ENCODE measurements around the gene CADM4.
"Not testable (repeated sequence)": the region's sequence is repeated elsewhere in the genome, so short reads cannot be mapped to it uniquely, and the experiment has no call there.

The CADM4 gene

DNA sequence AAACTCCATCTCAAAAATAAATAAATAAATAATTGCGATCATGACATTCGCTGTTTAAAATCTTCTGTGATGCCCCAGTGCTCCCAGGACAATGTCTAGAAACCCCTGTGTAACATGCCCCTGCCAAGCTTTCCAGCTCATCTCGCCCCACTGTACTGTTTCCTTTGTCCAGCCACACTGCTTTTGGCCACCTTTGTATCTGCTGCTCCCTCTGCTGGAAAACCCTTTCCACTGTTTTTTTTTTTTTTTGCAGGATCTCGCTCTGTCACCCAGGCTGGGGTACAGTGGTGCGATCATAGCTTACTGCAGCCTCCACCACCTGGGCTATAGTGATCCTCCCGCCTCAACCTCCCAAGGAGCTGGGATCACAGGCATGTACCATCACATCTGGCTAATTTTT lies 22.8 kb upstream of the CADM4 start:
- DNase-seq (ENCODE audit: low read depth) = peak; percentile 41

DNA sequence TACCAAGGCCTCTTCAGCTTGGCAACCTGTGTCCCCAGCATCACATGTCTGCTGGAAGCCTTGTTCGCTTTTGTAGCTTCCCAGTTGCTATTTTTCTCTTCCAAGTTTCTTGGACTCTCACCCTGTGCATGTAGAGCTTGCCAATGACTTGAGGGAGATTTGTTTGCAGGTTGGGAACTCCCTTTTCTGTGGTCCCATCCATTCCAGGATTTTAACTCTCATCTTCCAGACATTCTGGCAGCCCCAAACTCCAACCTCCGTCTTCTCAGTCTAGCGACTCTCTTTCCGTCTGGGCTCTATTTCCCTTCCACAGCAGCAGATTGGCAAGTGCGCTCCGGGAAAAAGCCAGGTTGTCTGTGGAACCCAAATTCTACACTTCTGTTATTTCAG lies 21.3 kb upstream of the CADM4 start:
- DNase-seq (ENCODE audit: low read depth) = no peak

DNA sequence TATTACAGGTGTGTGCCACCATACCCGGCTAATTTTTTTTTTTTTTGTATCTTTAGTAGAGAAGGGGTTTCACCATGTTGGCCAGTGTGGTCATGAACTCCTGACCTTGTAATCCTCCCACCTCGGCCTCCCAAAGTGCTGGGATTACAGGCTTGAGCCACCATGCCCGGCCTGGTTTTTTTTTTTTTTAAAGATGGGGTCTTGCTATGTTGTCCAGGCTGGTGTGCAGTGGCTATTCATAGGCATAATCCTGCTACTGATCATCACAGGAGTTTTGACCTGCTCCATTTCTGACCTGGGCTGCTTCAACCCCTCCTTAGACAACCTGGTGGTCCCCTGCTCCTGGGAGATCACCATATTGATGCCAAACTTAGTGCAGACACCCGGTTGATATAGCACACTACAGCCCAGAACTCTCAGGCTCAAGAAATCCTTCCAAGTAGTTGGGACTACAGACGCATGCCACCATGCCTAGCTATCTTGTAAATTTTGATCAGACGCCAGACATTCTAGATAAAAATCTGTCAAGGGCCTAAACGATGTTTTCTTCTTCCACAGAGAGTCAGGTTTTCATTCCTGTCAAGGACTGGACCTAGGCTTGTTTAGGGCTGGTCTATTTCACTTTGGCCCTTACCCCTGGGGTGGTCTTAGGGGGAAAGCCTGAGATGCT lies 20.8 kb upstream of the CADM4 start:
- DNase-seq (ENCODE audit: low read depth) = no peak

DNA sequence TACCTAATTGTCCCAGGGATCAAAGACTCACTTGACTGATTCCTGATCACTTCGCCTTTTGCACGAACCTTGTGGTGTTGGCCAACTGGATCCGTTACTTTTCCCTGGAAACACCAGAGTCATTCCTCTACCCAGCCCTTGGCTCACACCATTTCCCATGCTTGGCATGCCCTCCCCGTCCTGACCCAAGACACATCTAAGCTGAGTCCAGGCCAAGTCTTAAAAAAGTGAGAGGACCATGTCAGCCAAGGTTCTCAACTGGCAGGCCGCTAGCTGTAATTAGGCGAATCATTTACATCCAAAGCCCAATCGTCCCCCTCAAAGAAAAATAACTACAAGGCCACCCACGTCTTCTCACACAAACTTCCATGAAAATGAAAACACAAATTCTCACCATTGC lies 18.8 kb upstream of the CADM4 start:
- no peak for DNase-seq (ENCODE audit: low read depth)

DNA sequence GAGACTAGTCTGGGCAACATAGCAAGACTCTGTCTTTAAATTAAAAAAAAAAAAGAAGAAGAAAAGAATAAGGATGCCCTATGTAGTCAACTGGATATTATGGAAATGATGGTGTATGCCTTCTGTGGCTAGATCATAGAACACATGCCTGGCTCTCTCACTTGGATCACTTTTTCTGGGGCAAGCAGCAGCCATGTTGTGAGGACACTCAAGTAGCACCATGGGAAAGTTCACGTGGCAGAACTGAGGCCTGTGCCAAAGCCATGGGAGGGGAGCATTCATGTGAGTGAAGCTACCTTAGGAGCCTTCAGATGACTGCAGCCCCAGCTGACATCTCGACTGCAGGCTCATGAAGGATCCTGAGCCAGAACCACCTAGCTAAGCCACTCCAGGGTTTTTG lies 18.4 kb upstream of the CADM4 start:
- no peak for DNase-seq (ENCODE audit: low read depth)

DNA sequence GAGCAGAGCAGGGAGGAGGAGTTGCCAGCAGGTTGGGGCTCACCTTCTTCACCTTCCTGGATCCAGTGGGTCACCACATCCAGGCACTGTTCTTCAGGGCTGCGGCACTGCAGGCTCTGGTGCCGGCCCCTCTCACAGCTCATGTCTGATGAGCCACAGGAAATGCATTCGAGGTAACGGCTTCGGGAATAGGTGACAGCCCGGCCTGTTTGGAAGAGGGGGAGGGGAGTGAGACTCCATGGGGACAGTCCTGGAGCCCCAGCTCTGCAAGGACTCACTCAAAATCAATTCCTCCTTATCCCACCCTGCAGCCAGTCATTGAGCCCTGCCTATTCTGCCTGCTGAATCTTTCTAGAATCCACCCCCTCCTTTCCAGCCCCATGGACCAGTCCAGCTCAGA lies 16.8 kb upstream of the CADM4 start:
- DNase-seq (ENCODE audit: low read depth) = no peak

DNA sequence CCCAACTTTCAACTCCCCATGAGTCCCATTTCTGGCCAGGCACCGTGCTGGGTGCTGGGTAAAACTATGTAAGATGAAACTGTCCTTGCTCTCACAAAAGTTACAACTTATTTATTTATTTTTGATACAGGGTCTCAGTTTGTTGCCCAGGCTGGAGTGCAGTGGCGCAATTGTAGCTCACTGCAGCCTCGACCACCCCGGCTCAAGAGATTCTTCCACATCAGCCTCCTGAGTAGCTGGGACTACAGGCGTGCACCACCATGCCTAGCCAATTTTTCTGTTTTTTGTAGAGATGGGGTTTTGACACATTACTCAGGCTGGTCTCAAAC lies 12.9 kb upstream of the CADM4 start:
- no peak for DNase-seq (ENCODE audit: low read depth)

DNA sequence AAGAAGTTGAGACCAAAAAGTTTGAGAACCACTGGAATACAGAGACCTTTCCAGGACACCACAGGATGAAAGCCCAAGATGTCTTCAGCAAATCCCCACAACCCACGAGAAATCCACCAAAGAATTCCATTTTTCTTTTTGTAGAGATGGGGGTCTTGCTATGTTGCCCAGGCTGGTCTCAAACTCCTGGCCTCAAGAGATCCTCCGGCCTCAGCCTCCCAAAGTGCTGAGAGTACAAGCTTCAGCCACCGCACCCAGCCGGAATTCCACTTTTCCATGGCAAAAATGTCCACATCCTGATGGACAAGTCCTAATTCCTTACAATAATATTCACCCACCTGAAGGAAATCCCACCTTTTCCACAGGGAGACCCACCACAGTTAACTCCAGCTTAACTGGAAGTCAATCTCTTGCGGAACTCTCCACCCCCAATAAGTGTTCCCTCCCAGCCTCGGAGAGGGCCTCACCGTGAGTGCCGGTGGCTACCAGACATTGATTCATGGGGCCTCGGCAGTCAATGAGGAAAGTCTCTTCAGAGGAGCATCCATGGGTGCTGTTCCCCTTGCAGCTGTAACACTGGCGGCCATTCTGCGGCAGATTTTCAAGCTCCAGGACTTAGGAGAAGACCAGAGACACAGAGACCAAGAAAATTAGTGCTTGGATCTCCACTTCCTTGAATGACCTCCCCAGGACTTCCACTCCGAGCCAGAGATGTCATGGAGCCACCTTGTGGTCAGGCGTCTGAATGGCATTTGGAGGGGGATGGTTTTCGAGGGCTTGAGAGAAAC lies 12.3 kb upstream of the CADM4 start:
- DNase-seq (ENCODE audit: low read depth) = peak; percentile 66

DNA sequence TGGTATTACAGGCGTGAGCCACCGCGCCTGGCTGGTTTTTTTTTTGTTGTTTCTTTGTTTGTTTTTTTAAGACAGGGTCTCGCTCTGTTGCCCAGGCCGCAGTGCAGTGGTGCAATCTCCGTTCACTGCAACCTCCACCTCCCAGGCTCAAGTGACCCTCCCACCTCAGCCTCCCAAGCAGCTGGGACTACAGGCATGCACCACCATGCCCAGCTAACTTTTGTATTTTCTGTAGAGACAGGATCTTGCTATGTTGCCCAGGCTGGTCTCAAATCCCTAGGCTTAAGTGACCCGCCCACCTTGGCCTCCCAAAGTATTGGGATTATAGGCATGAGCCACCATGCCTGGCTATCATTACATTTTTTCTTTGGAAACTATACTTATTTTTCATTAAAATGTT lies 10.6 kb upstream of the CADM4 start:
- not testable (repeated sequence) for DNase-seq (ENCODE audit: low read depth)

DNA sequence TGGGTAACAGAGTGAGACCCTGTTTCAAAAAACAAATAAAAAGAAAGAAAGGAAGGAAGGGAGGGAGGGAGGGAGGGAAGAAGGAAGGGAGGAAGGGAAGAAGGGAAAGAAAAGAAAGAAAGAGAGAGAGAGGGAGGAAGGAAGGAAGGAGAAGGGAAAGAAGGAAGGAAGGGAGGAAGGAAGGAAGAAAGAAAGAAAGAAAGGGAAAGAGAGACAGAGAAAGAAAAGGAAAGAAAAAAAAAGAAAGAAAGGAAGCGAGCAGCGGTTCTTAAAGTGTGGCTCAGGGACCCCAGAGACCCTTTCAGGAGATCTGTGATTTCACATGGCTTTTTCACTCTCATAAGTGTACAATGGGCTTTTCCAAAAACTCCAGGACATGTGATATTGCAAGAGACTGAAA lies 9.9 kb upstream of the CADM4 start:
- no peak for DNase-seq (ENCODE audit: low read depth)

DNA sequence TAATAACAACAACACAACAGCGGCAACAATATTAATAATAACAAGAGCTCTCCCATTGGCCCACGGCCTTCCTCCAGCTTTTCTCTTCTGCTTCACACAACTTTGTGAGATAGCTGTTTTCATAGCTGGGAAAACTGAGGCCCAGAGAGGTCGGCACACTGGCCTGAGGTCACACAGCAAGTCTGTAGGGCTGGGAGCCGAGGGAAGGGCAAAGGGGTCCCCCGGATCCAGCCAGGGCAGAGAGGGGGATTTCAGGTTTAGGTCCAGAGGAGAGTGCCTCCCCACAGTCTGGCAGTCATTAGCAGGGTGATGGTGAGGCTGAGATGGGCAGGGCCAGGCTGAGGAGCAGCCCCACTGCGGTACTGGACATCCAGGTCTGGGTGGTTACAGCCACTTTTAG lies 9.0 kb upstream of the CADM4 start:
- no peak for DNase-seq (ENCODE audit: low read depth)

DNA sequence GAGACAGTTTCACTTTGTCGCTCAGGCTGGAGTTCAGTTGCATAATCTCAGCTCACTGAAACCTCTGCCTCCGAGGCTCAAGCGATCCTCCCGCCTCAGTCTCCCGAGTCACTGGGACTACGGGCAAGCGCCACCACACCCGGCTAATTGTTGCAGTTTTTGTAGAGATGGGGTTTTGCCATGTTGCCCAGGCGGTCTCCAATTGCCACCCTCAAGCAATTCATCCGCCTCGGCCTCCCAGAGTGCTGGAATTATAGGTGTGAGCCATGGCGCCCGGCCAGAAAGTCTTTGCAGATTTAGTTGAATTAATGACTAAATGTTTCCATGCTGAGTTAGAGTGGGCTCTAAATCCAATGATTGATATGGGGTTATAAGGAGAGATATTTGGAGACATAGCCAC lies 4.5 kb upstream of the CADM4 start:
- no peak for DNase-seq (ENCODE audit: low read depth)

DNA sequence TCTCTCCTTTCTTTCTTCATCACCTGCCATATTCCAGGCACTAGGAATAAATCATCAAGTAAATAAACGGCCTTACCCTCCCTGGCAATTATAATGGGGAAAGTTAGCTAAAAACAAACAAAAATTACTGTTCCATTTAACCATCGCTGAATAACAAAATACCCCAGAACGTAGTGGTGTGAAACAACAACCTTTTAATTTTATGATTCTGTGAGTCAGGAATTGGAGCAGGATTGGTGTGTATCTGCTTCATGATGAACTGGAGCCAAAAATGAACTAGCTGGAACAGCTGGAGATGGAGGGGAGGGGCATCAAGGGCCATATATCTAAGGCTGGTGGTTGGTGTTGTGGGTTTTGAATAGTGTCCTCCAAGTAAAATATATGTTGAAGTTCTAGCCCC lies 3.7 kb upstream of the CADM4 start:
- no peak for DNase-seq (ENCODE audit: low read depth)

DNA sequence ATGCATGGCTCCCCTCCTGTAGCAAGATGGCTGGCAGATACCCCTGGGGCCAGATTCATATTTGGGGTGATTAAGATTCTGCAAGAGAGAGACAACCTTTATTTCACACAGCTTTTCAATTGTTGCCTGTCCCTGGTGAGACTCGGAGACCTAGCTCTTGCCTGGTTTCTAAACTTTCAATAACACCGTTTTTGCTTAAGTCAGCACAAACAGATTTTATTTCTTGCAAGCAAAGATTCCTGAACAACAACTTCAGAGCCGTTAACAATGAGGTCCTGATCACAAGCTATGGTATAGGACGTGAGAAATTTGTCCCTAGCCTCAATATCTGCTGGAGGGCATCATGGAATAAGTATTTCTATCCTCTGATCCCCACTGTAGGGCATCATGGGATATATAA lies 2.9 kb upstream of the CADM4 start:
- no peak for DNase-seq (ENCODE audit: low read depth)

DNA sequence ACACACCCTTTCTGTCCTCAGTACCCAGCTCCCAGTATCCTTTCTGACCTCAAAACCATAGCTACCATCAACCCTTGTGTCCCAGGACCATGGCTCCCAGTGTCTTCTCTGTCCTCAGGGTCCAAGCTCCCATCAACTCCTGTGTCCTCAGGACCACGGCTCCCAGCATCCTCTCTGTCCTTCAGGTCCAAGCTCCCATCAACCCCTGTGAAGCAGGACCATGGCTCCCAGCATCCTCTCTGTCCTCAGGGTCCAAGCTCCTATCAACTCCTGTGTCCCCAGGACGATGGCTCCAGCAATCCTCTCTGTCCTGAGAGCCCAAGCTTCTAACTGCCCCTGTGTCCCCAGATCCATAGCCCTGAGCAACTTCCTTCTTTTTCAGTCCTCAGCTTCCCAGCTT lies 1.7 kb upstream of the CADM4 start:
- no peak for DNase-seq (ENCODE audit: low read depth)

DNA sequence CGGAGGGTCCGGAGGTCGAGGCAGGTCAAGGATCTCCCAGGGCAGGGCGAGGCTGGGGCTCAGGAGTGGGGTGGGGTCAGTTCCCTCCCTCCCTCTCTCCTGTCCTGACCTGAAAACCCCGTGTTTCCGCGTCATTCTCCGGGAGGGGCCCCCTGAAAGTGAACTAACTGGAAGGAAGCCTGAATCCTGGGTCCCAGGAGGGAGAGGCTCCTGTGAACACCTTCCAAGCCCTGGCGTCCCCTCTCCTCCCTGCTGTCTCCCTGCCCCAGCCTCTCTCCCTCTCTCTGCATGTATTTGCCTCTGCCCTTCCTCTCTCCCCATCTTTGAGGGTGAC lies 741 bp upstream of the CADM4 start:
- no peak for DNase-seq (ENCODE audit: low read depth)

DNA sequence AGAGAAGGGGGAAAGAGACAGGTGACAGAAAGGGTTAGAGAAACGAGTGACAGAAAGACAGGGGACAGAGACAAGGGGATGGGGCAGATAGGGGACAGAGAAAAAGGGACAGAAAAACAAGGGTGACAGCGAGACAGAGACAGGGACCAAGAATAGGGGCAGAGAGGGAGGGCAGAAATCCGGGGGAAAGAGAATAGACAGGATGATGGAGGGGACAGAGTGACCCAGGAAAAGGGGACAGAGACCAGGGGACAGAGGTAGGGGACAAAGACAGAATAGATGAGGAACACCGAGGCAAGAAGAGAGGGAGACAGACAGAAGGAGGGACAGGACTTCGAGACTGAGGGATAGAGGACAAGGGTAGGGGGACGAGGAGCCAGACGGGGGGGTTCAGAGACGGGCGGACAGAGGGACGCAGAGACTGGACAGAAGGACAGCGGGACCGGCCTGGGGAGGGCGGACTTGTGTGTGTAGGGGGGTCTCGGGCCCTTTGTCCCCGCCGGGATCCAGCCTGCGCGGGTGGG lies 593 bp downstream of the CADM4 start:
- no peak for DNase-seq (ENCODE audit: low read depth)

DNA sequence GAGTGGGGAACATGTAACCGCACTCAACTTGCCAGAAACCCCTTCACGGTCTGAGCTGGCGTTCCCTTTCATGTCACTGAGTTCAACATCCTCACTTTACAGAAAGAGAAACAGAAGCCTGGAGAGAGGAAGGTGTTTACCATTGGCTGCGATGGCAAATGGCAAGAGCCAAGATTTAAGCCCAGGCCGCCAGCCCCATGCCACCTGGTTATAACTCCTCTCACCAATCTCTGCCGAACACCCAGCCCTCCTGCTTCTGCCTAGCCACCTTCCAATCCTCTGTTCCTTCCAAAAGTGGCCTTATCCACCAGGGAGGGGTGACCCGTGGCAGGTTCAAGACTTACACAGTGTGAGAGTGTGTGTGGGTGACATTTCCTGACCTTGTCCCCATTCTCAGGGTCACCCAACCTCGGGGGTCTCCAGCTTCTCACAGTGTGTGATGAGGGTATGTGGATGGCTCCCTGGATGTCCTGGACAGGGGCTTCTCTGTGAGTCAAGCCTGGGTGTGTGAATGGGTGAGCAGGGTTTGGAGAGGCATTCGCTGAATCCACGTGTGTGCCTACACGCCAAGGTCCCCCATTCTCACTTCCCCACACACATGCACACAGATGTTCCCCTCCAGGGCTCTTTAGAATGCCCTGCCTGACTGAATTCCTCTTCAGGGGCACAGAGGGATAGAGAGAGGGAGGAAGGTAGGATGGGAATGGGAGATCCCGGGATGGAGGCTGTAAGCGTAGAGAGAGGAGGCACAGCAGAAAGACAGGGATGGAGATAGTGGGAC lies 1.2 kb downstream of the CADM4 start:
- no peak for DNase-seq (ENCODE audit: low read depth)

DNA sequence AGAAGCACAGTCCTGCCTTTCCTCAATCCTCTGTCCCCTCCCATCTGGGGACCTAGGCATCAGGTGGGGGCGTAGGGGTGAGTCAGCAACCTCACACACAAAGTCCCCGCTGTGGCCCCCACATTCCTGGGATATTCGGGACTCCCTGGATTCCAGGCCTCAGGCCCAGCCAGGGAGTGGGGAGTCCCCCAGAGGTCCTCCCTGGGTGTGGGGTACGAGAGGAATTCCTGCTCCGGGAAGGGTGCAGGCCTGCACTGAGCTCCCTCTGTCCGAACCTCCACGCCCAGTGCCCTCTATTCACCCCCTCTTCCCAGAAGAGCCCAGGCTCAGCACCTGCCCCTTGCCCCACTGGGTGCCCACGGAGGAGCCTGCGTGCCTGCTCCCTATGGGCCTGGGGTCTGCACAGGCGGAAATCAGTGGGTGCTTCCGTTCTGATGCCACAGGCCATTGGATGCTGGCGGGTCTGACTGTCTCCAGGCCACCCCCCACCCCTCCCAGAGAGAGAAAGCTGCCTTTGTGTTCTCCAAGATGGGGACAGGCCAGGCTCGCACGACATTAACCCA lies 3.4 kb downstream of the CADM4 start:
- peak; percentile 45 for DNase-seq (ENCODE audit: low read depth)

DNA sequence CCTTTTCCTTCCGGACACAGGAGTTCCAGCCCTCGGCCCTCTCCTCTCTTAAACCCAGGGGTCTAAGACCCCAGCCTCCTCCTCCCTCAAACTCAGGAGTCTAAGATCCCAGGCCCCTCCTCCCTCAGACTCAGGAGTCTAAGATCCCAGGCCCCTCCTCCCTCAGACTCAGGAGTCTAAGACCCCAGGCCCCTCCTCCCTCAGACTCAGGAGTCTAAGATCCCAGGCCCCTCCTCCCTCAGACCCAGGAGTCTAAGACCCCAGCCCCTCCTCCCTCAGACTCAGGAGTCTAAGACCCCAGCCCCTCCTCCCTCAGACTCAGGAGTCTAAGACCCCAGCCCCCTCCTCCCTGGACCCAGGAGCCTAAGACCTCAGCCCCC lies 4.1 kb downstream of the CADM4 start:
- not testable (repeated sequence) for DNase-seq (ENCODE audit: low read depth)

DNA sequence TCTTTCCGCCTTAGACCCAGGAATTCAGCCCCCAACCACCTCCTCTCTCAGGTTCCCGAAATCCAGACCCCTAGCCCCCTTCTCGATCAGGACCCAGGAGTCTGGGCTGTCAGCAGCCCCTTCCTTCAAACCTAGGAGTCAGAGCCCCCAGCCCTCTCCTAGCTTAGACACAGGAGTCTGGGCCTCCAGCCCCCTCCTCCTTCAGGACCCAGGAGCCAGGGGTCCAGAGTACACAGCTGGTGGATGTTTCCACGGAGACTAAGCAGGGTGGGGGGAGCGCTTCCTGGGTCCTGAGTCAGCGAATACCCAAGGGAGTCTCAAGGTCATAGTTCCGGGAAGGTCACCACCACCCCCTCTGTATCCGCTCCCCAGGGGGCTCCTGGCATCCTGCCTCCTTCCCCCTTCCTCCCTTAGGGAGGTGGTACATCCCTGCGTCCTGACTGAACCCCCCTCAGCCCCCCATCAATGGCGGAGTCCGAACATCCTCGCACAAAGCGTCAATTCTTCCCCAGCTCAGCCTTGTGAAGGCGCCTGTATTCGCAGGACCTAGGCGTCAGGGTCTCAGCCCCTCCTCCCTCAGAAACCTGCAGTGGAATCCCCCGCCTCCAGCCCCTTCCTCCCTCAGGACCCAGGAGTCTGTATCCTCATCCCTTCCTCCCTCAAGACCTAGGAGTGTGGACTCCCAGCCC lies 4.6 kb downstream of the CADM4 start:
- DNase-seq (ENCODE audit: low read depth) = no peak

DNA sequence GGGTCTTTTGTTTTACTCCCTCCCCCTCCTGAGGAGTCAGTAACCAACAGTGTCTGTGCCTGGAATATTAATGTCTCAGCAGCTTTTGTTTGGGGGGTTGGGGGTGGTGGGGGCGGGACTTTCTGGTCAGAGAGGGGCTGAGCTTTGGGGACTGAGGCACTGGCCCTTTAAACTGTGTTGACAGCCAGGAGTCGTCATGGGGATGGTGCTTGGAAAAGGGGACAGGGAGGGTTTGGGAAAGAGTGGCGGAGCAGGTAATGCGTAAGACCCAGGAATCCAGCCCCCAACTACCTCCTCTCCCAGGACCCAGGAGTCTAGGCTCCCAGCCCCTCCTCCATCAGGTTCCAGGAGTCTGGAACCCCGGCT lies 5.2 kb downstream of the CADM4 start:
- DNase-seq (ENCODE audit: low read depth) = no peak

Data from ELR (cell line).